Kidney tubule cell (primary cell): ENCODE measurements around the gene ADGRG1.

Source experiments
- DNase-seq: peaks from one replicate; pipeline ENCODE4 v3.0.0-alpha.2; 2018; ENCODE audit warnings: low spot score

ADGRG1 gene

GRCh38 chr16:57683636-57684545 is 55.5 kb downstream of the ADGRG1 start:
- no peak for DNase-seq

- no peak for DNase-seq
Measured at GRCh38 chr16:57684626-57685358, 56.4 kb downstream of the ADGRG1 start.

GRCh38 chr16:57685633-57686032 is 57.2 kb downstream of the ADGRG1 start:
- DNase-seq: no peak

GRCh38 chr16:57686577-57686976 is 58.1 kb downstream of the ADGRG1 start:
- DNase-seq: no peak

GRCh38 chr16:57687363-57687929 is 59.0 kb downstream of the ADGRG1 start:
- no peak for DNase-seq

GRCh38 chr16:57688487-57688986 is 60.1 kb downstream of the ADGRG1 start:
- no peak for DNase-seq

GRCh38 chr16:57688987-57689761 is 60.7 kb downstream of the ADGRG1 start:
- no peak for DNase-seq

GRCh38 chr16:57689762-57690558 is 61.5 kb downstream of the ADGRG1 start:
- no peak for DNase-seq

GRCh38 chr16:57690782-57691471 is 62.5 kb downstream of the ADGRG1 start:
- no peak for DNase-seq

- DNase-seq: no peak
Measured at GRCh38 chr16:57692636-57693035, 64.2 kb downstream of the ADGRG1 start.

GRCh38 chr16:57693550-57693949 is 65.1 kb downstream of the ADGRG1 start:
- DNase-seq: no peak

GRCh38 chr16:57694231-57694724 is 65.8 kb downstream of the ADGRG1 start:
- DNase-seq: peak; percentile 17

GRCh38 chr16:57694725-57695679 is 66.6 kb downstream of the ADGRG1 start, which contains the start of gene DRC7:
DRC7 (plus strand) TSS chr16:57694806; CDS start chr16:57697950, 3,144 bp downstream.
- DNase-seq: peak; percentile 72

GRCh38 chr16:57695680-57696069 is 67.2 kb downstream of the ADGRG1 start:
- no peak for DNase-seq

GRCh38 chr16:57696240-57696639 is 67.8 kb downstream of the ADGRG1 start:
- no peak for DNase-seq

GRCh38 chr16:57697896-57698537 is 69.6 kb downstream of the ADGRG1 start:
- DNase-seq: no peak

GRCh38 chr16:57698812-57699405 is 70.5 kb downstream of the ADGRG1 start:
- DNase-seq: no peak

- DNase-seq: no peak
Measured at GRCh38 chr16:57699481-57699880, 71.1 kb downstream of the ADGRG1 start.
